B cell (primary cell): ENCODE data around the gene USP46. TPM values are rescaled to one million over a fixed set of nuclear protein-coding genes. Genes with fewer than 3 reads are reported as not detected.

Experiments used
- ATAC-seq: fragments of 200-7000 bp; cut with Tn5 transposase; one replicate; pipeline ENCODE4 v1.10.0; 2021; ENCODE audit warnings: low read depth, mild to moderate bottlenecking, moderate number of reproducible peaks, moderate library complexity
- CTCF ChIA-PET: fragments of 350-600 bp; sonication (Branson Sonifier 250); formaldehyde crosslinking; loops from one replicate; lab custom pipeline; 2021; ENCODE audit warnings: antibody characterized with exemption, inconsistent platforms; lab: Charles Lee
- POLR2A ChIA-PET: fragments of 350-600 bp; sonication (Branson Sonifier 250); formaldehyde crosslinking; loops from one replicate; lab custom pipeline; 2021; ENCODE audit warnings: antibody characterized with exemption; lab: Charles Lee
- DNase-seq: peaks from one replicate; pipeline ENCODE4 v3.0.0; 2013
- H2AFZ ChIP-seq: 2 replicates; pipeline ENCODE4 v1.6.1; 2012; ENCODE audit warnings: mild to moderate bottlenecking, low read depth, low read length; ENCODE audit not compliant: insufficient read depth, poor library complexity, severe bottlenecking
- H3K27ac ChIP-seq, 2 donors: 1 replicate in 1 of 2; 2 replicates in 1 of 2; pipeline ENCODE4 v1.5.1; 2012 to 2013; ENCODE audit warnings: low read length in 2 of 2, mild to moderate bottlenecking in 2 of 2, moderate library complexity in 1 of 2
- H3K27me3 ChIP-seq, 4 experiments: fragments of 200-600 bp in 1 of 4; sonication (generic) in 1 of 4; replicated peaks in 1 of 4; 1 replicate in 2 of 4; 2 replicates in 2 of 4; pipeline versions ENCODE4 v1.6.1 to v1.7.0; 2013 to 2016; ENCODE audit warnings: low read length in 3 of 4, mild to moderate bottlenecking in 2 of 4, mixed read lengths in 1 of 4, moderate library complexity in 1 of 4; ENCODE audit not compliant: insufficient read depth in 4 of 4, control insufficient read depth in 3 of 4; ENCODE audit errors: control extremely low read depth in 1 of 4
- H3K36me3 ChIP-seq, 2 experiments: replicated peaks in 1 of 2; 1 replicate in 1 of 2; 2 replicates in 1 of 2; pipeline versions ENCODE4 v1.6.1 to v1.7.1; 2013; ENCODE audit warnings: low read length in 1 of 2; ENCODE audit not compliant: insufficient read depth in 2 of 2, control insufficient read depth in 1 of 2; ENCODE audit errors: control extremely low read depth in 1 of 2, extremely low read depth in 1 of 2
- H3K4me1 ChIP-seq, 2 donors: fragments of 200-600 bp in 1 of 2; sonication (generic) in 1 of 2; 1 replicate in 1 of 2; 2 replicates in 1 of 2; pipeline versions ENCODE4 v1.5.1 to v1.6.1; 2013 to 2017; ENCODE audit warnings: low read length in 2 of 2; ENCODE audit not compliant: control insufficient read depth in 2 of 2, insufficient read depth in 2 of 2
- H3K4me2 ChIP-seq: replicated peaks from 2 replicates; pipeline ENCODE3; 2012; ENCODE audit warnings: mild to moderate bottlenecking, low read depth, low read length; ENCODE audit not compliant: poor library complexity, severe bottlenecking
- H3K4me3 ChIP-seq, 5 experiments: fragments of 200-600 bp in 1 of 5; sonication (generic) in 1 of 5; 1 replicate in 3 of 5; 2 replicates in 2 of 5; pipeline versions ENCODE4 v1.5.1 to v1.7.0; 2011 to 2016; ENCODE audit warnings: low read length in 4 of 5, mild to moderate bottlenecking in 4 of 5, low read depth in 2 of 5, control low read depth in 1 of 5, moderate library complexity in 1 of 5; ENCODE audit not compliant: insufficient read depth in 1 of 5; ENCODE audit errors: control extremely low read depth in 1 of 5, extremely low read depth in 1 of 5
- H3K79me2 ChIP-seq: fragments of 200-600 bp; sonication (generic); one replicate; pipeline ENCODE4 v1.6.0; 2016; ENCODE audit warnings: low read length; ENCODE audit not compliant: control insufficient read depth, insufficient read depth
- H3K9ac ChIP-seq: fragments of 200-600 bp; sonication (generic); 2 replicates; pipeline ENCODE4 v1.6.1; 2017; ENCODE audit warnings: mild to moderate bottlenecking, low read length, moderate library complexity
- H3K9me3 ChIP-seq, 3 donors: one replicate each; pipeline versions ENCODE4 v1.6.1 to v1.7.1; 2013; ENCODE audit warnings: low read length in 2 of 3; ENCODE audit not compliant: control insufficient read depth in 2 of 3, insufficient read depth in 1 of 3; ENCODE audit errors: control extremely low read depth in 1 of 3
- H4K20me1 ChIP-seq: 2 replicates; pipeline ENCODE4 v1.6.0; 2012; ENCODE audit warnings: mild to moderate bottlenecking, low read length; ENCODE audit not compliant: insufficient read depth, control insufficient read depth, poor library complexity, severe bottlenecking
- H3K27ac Mint-ChIP-seq: one replicate; pipeline ENCODE4 v1.8.0; 2021; ENCODE audit warnings: mixed read lengths
- H3K27me3 Mint-ChIP-seq: one replicate; pipeline ENCODE4 v1.8.0; 2021; ENCODE audit warnings: mixed read lengths
- H3K4me1 Mint-ChIP-seq: one replicate; pipeline ENCODE4 v1.8.0; 2021; ENCODE audit warnings: mixed read lengths
- H3K4me3 Mint-ChIP-seq: one replicate; pipeline ENCODE4 v1.8.0; 2021; ENCODE audit warnings: mixed read lengths
- H3K9me3 Mint-ChIP-seq: one replicate; pipeline ENCODE4 v1.8.0; 2022; ENCODE audit warnings: mixed read lengths; ENCODE audit not compliant: insufficient read depth
- CTCF ChIP-seq: fragments of 200-600 bp; IDR thresholded peaks from one replicate; pipeline ENCODE4 v1.8.0; 2022; ENCODE audit warnings: antibody characterized with exemption, mild to moderate bottlenecking
- EZH2 ChIP-seq: IDR thresholded peaks from 2 replicates; pipeline ENCODE4 v1.6.1; 2012; ENCODE audit warnings: borderline replicate concordance, low read depth, mild to moderate bottlenecking, moderate library complexity, low read length; ENCODE audit not compliant: insufficient read depth, poor library complexity, severe bottlenecking
- WGBS: methylation state at CpG from one replicate; pipeline ENCODE4 v1.1.5; 2013; ENCODE audit warnings: missing lambda C conversion rate; ENCODE audit not compliant: insufficient coverage; 5-methylcytosine and 5-hydroxymethylcytosine counted together
- intact Hi-C: fragments of 100-400 bp; cut with micrococcal nuclease; formaldehyde crosslinking; loops from one replicate; pipeline ENCODE4 v1.10.0; 2022
- polyA plus RNA-seq: library from polyadenylated mRNA; depleted of rRNA; stranded (reverse); fragments of >200 nt; gene quantifications from 2 replicates; pipeline ENCODE4 v1.2.3, GENCODE V29; 2012
- total RNA-seq, 2 donors: library from RNA; stranded (reverse); fragments of 120-200 nt in 1 of 2; gene quantifications; 1 replicate in 1 of 2; 2 replicates in 1 of 2; pipeline versions ENCODE4 v1.2.3 to v1.2.4, GENCODE V29; 2013 to 2022

Gene USP46
- total and polyA plus RNA-seq, 2 donors (not counting 1 experiment from before 2014, with no cell fraction given), result 1.8 to 11.8 TPM

GRCh38 chr4:52648836-52649235 is 10.3 kb downstream of the USP46 start:
- Histone ChIP-seq H3K9me3 (no peaks in the 10 kb centered on the region), H3K27ac (no peak overlapping the region), H3K79me2 (peaks cover 22% of the 10 kb centered on the region), H3K4me1 (peaks cover 10 to 15% of the 10 kb centered on the region in 2 donors), H3K4me2 (no peak overlapping the region), H3K9ac (no peak overlapping the region), H2AFZ (no peak overlapping the region), H4K20me1 (no peaks in the 10 kb centered on the region), H3K27me3 (no peaks in the 10 kb centered on the region), H3K4me3 (no peak overlapping the region), H3K36me3 (no peaks in the 10 kb centered on the region)
- ChIA-PET CTCF (interaction anchor here (1.1 kb wide), 1 partner anchor 13 kb away, joined by 3 read pairs; no protein-coding TSS in a partner anchor), POLR2A (no interaction called here)
- H3K27ac Mint-ChIP-seq, result no peak overlapping the region
- peaks cover 24% of the 10 kb centered on the region for H3K4me1 Mint-ChIP-seq
- intact Hi-C loops, result no loop called here
- no peak for DNase-seq
- no peak for TF ChIP-seq CTCF
- no peak for TF ChIP-seq EZH2
- no peaks in the 10 kb centered on the region for H3K27me3 Mint-ChIP-seq
- ATAC-seq, result no peak
- WGBS, result 67% methylated on average over 1 of the region's 1 CpG
- no peak overlapping the region for H3K4me3 Mint-ChIP-seq
- no peaks in the 10 kb centered on the region for H3K9me3 Mint-ChIP-seq

DNA sequence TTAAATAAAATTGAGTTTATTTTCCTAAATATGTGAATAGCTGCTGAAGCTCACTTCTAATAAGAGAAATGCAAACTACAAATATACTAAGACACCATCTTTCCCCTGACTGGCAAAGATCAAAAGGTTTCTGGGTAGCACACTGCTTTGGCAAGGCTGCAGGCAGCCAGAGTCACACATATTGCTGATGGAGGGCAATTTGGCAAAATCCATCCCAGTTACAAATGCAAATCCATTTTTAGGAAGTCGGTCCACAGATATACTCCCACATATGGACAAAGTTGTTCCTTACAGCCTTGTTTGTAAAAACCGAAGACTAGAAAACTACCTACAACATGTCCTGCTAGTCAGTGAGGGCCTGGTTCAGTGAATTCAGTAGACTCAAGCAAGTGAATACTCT is 12.4 kb downstream of the USP46 start:
- Histone ChIP-seq H3K27ac (no peak overlapping the region), H3K4me3 (no peak overlapping the region), H2AFZ (no peak overlapping the region), H3K9me3 (no peaks in the 10 kb centered on the region), H3K9ac (no peak overlapping the region), H3K4me2 (no peak overlapping the region), H3K27me3 (no peaks in the 10 kb centered on the region), H4K20me1 (no peaks in the 10 kb centered on the region), H3K36me3 (no peaks in the 10 kb centered on the region), H3K79me2 (peaks cover 27% of the 10 kb centered on the region), H3K4me1 (peaks cover 6 to 11% of the 10 kb centered on the region in 2 donors)
- H3K27ac Mint-ChIP-seq, result no peak overlapping the region
- POLR2A ChIA-PET, result no interaction called here
- no peak for DNase-seq
- H3K4me1 Mint-ChIP-seq, result peaks cover 23% of the 10 kb centered on the region
- no peak for TF ChIP-seq EZH2
- intact Hi-C loops, result no loop called here
- no peaks in the 10 kb centered on the region for H3K9me3 Mint-ChIP-seq
- H3K27me3 Mint-ChIP-seq, result no peaks in the 10 kb centered on the region
- no peak for ATAC-seq
- CTCF ChIA-PET, result no interaction called here
- 100% methylated on average over 1 of the region's 2 CpGs for WGBS
- no peak overlapping the region for H3K4me3 Mint-ChIP-seq
